Measurements from ENCODE around the gene BACE1.

DNA sequence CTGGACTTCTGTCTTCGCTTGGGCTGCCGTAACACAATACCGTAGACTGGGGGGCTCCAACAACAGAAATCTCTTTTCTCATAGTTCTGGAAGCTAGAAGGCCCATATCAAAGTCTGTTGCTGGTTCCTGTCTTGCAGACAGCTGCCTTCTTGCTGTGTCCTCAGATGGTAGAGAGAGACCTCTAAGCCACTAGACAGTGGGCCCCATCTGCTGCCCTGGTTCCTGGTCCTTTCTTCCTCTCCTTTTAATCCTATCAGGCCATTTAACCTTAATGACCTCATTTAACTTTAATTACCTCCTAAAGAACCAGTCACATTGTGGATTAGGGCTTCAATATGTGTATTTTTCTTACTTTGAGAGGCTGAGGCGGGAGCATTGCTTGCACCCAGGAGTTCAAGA lies 21.0 kb upstream of the BACE1 start:
- TF ChIP-seq, protein P1, sequence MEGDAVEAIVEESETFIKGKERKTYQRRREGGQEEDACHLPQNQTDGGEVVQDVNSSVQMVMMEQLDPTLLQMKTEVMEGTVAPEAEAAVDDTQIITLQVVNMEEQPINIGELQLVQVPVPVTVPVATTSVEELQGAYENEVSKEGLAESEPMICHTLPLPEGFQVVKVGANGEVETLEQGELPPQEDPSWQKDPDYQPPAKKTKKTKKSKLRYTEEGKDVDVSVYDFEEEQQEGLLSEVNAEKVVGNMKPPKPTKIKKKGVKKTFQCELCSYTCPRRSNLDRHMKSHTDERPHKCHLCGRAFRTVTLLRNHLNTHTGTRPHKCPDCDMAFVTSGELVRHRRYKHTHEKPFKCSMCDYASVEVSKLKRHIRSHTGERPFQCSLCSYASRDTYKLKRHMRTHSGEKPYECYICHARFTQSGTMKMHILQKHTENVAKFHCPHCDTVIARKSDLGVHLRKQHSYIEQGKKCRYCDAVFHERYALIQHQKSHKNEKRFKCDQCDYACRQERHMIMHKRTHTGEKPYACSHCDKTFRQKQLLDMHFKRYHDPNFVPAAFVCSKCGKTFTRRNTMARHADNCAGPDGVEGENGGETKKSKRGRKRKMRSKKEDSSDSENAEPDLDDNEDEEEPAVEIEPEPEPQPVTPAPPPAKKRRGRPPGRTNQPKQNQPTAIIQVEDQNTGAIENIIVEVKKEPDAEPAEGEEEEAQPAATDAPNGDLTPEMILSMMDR (IDR thresholded peaks at IDR 0.05): no peak
- no peak for TF ChIP-seq POLR2A (IDR thresholded peaks at IDR 0.05)

Data from sigmoid colon (tissue), 3 donors.